ENCODE measurements around the gene TANC2. TPM values are rescaled to one million over a fixed set of nuclear protein-coding genes. Genes with fewer than 3 reads are reported as not detected.

TANC2 gene
- total RNA-seq, 2 donors from 2014 or later = 8.0 to 193 TPM

DNA sequence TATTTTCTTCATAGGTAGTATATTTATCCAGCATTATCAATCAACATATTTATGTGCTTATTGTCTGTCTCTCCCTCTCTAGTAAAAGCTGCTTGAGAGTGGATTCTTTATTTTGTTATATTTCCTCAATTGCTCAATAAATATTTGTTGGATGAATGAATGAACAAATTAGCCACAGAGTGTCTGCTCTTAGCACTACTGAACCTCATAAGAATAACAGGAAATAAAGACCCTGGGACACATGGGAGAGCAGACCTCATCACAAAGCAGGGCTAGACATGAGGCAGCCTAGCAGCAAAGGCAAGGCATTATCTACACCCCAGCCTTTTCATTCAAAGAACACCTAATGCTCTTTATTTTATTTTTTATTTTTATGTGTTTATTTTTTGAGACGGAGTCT lies 34.9 kb upstream of the TANC2 start:
- Histone ChIP-seq H3K36me3 (no peaks in the 10 kb centered on the region), H3K4me3 (no peak overlapping the region), H3K4me1 (replicated peaks) (no peaks in the 10 kb centered on the region), H3K9me3 (no peaks in the 10 kb centered on the region), H3K27me3 (replicated peaks; ENCODE audit: insufficient read depth) (no peaks in the 10 kb centered on the region), H3K27ac (no peak overlapping the region)
- TF ChIP-seq POLR2AphosphoS5 (IDR thresholded peaks at IDR 0.05) (no peak), POLR2A (IDR thresholded peaks at IDR 0.05) (no peak)
- TF ChIP-seq, protein P1, sequence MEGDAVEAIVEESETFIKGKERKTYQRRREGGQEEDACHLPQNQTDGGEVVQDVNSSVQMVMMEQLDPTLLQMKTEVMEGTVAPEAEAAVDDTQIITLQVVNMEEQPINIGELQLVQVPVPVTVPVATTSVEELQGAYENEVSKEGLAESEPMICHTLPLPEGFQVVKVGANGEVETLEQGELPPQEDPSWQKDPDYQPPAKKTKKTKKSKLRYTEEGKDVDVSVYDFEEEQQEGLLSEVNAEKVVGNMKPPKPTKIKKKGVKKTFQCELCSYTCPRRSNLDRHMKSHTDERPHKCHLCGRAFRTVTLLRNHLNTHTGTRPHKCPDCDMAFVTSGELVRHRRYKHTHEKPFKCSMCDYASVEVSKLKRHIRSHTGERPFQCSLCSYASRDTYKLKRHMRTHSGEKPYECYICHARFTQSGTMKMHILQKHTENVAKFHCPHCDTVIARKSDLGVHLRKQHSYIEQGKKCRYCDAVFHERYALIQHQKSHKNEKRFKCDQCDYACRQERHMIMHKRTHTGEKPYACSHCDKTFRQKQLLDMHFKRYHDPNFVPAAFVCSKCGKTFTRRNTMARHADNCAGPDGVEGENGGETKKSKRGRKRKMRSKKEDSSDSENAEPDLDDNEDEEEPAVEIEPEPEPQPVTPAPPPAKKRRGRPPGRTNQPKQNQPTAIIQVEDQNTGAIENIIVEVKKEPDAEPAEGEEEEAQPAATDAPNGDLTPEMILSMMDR (IDR thresholded peaks at IDR 0.05) = no peak
- intact Hi-C loops (cut with DNase I) = no loop called here
- no peak for DNase-seq (ENCODE audit: low spot score)
- 73% methylated on average over 1 of the region's 1 CpG for WGBS

DNA sequence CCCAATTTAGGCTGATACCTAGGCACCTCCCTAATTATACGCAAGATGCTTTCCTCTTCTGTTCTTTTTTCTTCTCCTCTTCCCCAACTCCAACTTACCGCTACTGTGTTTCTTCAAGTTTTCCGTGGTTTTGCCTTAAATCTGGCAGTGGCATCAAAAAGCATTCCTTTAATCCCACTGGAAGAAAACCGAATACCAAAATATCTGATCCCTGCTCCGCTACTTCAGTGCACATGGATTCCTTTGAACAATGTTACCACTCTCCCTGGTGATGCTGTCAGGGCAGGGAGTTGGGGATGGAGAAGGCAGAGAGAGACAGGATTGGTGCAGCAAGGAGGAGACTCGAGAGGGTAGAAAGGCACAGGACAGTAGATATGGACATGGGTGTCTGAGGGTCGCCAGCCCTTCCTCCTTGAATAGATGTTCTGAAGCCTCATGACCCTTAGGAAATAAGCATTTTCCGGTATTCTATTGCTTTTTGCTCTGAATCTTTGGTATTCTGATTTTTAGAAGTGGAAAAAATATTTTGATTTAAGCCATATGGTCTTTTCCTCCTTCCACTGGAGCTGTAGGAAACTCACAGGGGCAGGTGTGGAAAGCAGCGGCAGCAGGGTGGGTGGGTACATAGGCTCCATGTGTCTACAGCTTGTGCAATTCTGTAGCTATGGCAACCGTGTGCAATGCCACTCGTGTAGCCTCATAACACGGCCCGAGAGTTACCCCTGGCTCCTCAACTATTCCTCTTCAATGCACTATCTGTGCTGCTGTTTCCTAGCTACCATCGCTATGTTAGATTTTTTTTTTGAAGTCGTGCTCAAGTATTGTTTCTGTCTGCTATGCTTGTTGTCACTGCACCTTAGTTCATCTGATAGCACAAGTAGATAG lies 32.3 kb upstream of the TANC2 start:
- 60% methylated on average over 15 of the region's 15 CpGs for WGBS
- intact Hi-C loops (cut with DNase I) = no loop called here

DNA sequence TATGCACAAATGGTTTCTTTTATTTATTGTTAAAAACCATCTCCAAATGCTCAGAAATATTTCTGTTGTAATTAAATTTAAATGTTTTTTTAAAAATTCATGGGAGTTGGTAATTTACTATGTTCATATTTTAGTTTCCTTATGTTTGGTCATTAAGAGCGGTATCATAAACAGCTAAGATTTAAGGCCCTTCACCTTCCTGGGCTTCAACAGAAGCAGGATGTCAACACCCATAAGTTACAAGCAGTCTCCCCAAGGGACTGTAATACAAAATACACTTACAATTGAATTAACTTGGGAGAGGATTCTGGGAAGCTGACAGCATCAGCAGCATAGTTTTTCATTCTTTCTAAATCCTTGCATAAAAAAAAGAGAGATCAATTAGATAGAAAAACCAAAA lies 30.9 kb upstream of the TANC2 start:
- Histone ChIP-seq H3K4me1 (replicated peaks) (no peaks in the 10 kb centered on the region), H3K9me3 (no peaks in the 10 kb centered on the region), H3K27me3 (replicated peaks; ENCODE audit: insufficient read depth) (no peaks in the 10 kb centered on the region), H3K36me3 (no peaks in the 10 kb centered on the region), H3K27ac (no peak overlapping the region), H3K4me3 (no peak overlapping the region)
- WGBS = 94% methylated on average over 1 of the region's 1 CpG
- no peak for TF ChIP-seq POLR2A (IDR thresholded peaks at IDR 0.05)
- no peak for TF ChIP-seq POLR2AphosphoS5 (IDR thresholded peaks at IDR 0.05)
- TF ChIP-seq, protein P1 (IDR thresholded peaks at IDR 0.05) = no peak
- no peak for DNase-seq (ENCODE audit: low spot score)
- intact Hi-C loops (cut with DNase I) = no loop called here

More for the DNA sequence above, 32.3 kb upstream of the TANC2 start:
- Histone ChIP-seq H3K9me3 (no peaks in the 10 kb centered on the region), H3K4me1 (replicated peaks) (no peaks in the 10 kb centered on the region), H3K36me3 (no peaks in the 10 kb centered on the region), H3K27ac (no peak overlapping the region), H3K27me3 (replicated peaks; ENCODE audit: insufficient read depth) (no peaks in the 10 kb centered on the region), H3K4me3 (no peak overlapping the region)
- no peak for TF ChIP-seq POLR2A (IDR thresholded peaks at IDR 0.05)
- TF ChIP-seq, protein P1 (IDR thresholded peaks at IDR 0.05) = no peak
- TF ChIP-seq POLR2AphosphoS5 (IDR thresholded peaks at IDR 0.05) = no peak
- DNase-seq (ENCODE audit: low spot score) = no peak

- intact Hi-C loops (cut with DNase I) = no loop called here
- Histone ChIP-seq H3K36me3 (no peaks in the 10 kb centered on the region), H3K4me1 (replicated peaks) (no peaks in the 10 kb centered on the region), H3K9me3 (no peaks in the 10 kb centered on the region), H3K27ac (no peak overlapping the region), H3K27me3 (replicated peaks; ENCODE audit: insufficient read depth) (no peaks in the 10 kb centered on the region), H3K4me3 (no peak overlapping the region)
- 60% methylated on average over 2 of the region's 2 CpGs for WGBS
- DNase-seq (ENCODE audit: low spot score) = no peak
- TF ChIP-seq POLR2AphosphoS5 (IDR thresholded peaks at IDR 0.05) (no peak), POLR2A (IDR thresholded peaks at IDR 0.05) (no peak)
- TF ChIP-seq, protein P1 (IDR thresholded peaks at IDR 0.05) = no peak
Observed at GRCh38 chr17:62935523-62935922, 30.5 kb upstream of the TANC2 start.

DNA sequence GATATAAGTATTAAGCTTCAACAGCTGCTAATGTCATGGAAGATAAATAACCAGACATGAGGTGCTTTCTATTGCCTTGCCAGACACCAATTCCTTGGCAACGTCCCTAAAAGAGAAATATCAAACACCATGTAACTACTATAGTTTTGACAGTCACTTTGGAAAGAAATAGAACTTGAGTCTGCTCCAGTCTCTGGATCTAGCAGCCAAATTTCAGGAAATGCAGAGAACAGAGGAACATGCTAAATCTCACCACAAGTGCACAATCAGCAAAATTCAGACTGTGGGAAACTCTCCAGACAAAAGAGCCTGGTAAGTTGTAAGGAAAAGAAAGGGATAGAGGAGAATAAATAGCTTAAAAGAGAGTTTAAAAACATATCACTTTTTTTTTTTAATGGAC lies 28.4 kb upstream of the TANC2 start:
- Histone ChIP-seq H3K9me3 (no peaks in the 10 kb centered on the region), H3K36me3 (no peaks in the 10 kb centered on the region), H3K4me3 (no peak overlapping the region), H3K27ac (no peak overlapping the region), H3K27me3 (replicated peaks; ENCODE audit: insufficient read depth) (no peaks in the 10 kb centered on the region), H3K4me1 (replicated peaks) (no peaks in the 10 kb centered on the region)
- WGBS = 22% methylated on average over 1 of the region's 1 CpG
- no peak for DNase-seq (ENCODE audit: low spot score)
- TF ChIP-seq, protein P1 (IDR thresholded peaks at IDR 0.05) = no peak
- TF ChIP-seq POLR2A (IDR thresholded peaks at IDR 0.05) = no peak
- no peak for TF ChIP-seq POLR2AphosphoS5 (IDR thresholded peaks at IDR 0.05)
- intact Hi-C loops (cut with DNase I) = no loop called here

All from prostate gland (tissue), 2 donors.